CD4-positive, alpha-beta T cell treated with Interleukin-15 for 1 hour (primary cell): ENCODE measurements around the gene B4GALNT1.
"Not testable (repeated sequence)": the region's sequence is repeated elsewhere in the genome, so short reads cannot be mapped to it uniquely, and the experiment has no call there.

Source experiments
- DNase-seq: peaks from one replicate; pipeline ENCODE4 v3.0.0-alpha.2; 2020

The B4GALNT1 gene

GRCh38 chr12:57632958-57633840, at the start of gene B4GALNT1:
B4GALNT1 (minus strand) TSS chr12:57633201; CDS start chr12:57632132, 1,069 bp downstream.
- peak; percentile 61 for DNase-seq

GRCh38 chr12:57679697-57680096, 46.7 kb upstream of the B4GALNT1 start:
- DNase-seq, result no peak

- DNase-seq, result not testable (repeated sequence)
Observed at GRCh38 chr12:57677947-57678346, 44.9 kb upstream of the B4GALNT1 start.

- DNase-seq, result no peak
Observed at GRCh38 chr12:57674691-57675090, 41.7 kb upstream of the B4GALNT1 start.

- DNase-seq, result no peak
Observed at GRCh38 chr12:57672801-57673200, 39.8 kb upstream of the B4GALNT1 start.

GRCh38 chr12:57671811-57672210, 38.8 kb upstream of the B4GALNT1 start:
- not testable (repeated sequence) for DNase-seq

GRCh38 chr12:57669691-57670090, 36.7 kb upstream of the B4GALNT1 start:
- DNase-seq, result not testable (repeated sequence)

- no peak for DNase-seq
Observed at GRCh38 chr12:57666897-57667296, 33.9 kb upstream of the B4GALNT1 start.

GRCh38 chr12:57665066-57665820, 32.2 kb upstream of the B4GALNT1 start:
- not testable (repeated sequence) for DNase-seq

GRCh38 chr12:57661376-57661775, 28.4 kb upstream of the B4GALNT1 start:
- DNase-seq, result no peak

GRCh38 chr12:57658890-57659289, 25.9 kb upstream of the B4GALNT1 start:
- DNase-seq, result no peak

GRCh38 chr12:57657744-57658143, 24.7 kb upstream of the B4GALNT1 start:
- DNase-seq, result no peak

GRCh38 chr12:57656408-57656807, 23.4 kb upstream of the B4GALNT1 start:
- DNase-seq, result not testable (repeated sequence)

- no peak for DNase-seq
Observed at GRCh38 chr12:57655541-57656240, 22.7 kb upstream of the B4GALNT1 start.

- no peak for DNase-seq
Observed at GRCh38 chr12:57654042-57654441, 21.0 kb upstream of the B4GALNT1 start.

GRCh38 chr12:57646659-57647049, 13.7 kb upstream of the B4GALNT1 start:
- not testable (repeated sequence) for DNase-seq

- DNase-seq, result not testable (repeated sequence)
Observed at GRCh38 chr12:57645990-57646658, 13.1 kb upstream of the B4GALNT1 start.

- no peak for DNase-seq
Observed at GRCh38 chr12:57641699-57642442, 8.9 kb upstream of the B4GALNT1 start.

- DNase-seq, result no peak
Observed at GRCh38 chr12:57640175-57641042, 7.4 kb upstream of the B4GALNT1 start.

GRCh38 chr12:57638096-57638495, 5.1 kb upstream of the B4GALNT1 start:
- no peak for DNase-seq

GRCh38 chr12:57637364-57637763, 4.4 kb upstream of the B4GALNT1 start:
- no peak for DNase-seq
